ENCODE measurements around the gene KRAS.

Gene KRAS

GRCh38 chr12:25194722-25195055 lies 56.0 kb downstream of the KRAS start:
- no peak for DNase-seq

DNA sequence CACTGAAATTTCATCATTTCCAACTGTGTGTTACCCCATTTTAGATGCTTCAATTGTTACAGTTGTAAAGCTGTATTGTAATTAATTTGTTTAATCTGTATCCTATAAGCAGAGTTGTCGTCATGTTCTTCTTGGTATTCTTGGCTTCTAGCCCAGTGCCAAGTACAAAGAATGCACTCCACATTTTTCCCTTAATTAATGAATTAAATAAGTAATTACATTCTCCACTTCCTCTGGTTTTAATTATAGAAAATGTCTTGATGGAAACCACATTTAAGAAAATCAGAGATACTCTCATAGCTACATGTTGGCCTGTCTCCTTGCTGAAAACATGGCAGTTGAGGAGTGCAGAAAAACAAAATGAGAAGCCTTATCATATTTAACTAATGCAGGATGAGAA lies 56.5 kb downstream of the KRAS start:
- no peak for DNase-seq

DNA sequence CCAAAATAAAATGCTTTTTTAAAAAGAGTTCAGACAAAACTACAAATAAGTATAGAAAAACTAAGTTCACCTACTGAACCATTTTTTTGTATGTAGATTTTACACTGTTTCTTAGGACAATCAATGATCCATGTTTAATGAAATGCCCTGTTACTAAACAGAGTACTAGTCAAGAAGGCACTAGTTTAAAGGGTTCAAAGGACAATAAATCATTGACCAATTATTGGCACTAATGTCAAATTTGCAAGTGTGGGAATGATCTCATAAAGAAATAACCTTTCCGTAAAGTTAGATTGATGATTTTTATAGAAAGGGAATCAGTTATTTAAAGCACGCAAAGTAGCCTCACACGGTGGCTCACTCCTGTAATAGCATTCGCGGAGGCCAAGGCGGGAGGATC lies 59.9 kb downstream of the KRAS start:
- no peak for DNase-seq

DNA sequence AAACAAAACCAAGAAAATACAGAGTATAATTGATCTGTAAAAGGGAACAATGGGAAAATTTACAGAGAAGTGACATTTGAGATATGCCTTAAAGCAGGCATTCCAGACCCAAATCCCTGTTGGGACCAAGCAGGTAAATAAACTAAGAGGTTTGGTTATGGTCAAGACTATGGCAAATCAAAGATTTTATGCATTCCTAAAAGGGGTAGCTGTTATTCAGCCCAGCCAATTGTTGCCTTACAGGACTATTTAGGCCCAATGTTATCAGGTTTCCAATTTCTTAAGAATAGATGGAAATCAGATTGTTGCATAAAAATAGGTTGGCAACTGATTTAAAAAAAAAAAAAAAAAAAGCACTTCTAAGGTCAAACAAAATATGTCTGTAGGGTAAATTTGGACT lies 61.1 kb downstream of the KRAS start:
- no peak for DNase-seq

DNA sequence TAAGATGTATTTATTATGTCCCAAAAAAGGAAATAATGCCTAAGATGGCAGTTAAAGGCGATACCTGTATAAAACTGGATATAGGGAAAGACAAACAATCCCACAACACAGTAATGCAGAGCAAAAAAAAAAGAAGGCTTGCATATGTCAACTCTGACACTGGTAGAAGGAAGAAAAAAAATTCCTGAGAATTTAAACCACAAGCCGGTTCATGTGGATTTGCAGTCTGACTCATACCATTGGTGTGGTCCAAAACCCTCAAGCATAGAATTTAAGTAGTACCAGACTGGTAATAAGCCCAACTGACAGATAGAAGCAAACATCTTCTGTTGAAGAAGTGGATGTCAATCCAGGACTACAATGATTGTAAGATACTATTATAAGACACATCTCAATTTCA lies 62.9 kb downstream of the KRAS start:
- DNase-seq: no peak

DNA sequence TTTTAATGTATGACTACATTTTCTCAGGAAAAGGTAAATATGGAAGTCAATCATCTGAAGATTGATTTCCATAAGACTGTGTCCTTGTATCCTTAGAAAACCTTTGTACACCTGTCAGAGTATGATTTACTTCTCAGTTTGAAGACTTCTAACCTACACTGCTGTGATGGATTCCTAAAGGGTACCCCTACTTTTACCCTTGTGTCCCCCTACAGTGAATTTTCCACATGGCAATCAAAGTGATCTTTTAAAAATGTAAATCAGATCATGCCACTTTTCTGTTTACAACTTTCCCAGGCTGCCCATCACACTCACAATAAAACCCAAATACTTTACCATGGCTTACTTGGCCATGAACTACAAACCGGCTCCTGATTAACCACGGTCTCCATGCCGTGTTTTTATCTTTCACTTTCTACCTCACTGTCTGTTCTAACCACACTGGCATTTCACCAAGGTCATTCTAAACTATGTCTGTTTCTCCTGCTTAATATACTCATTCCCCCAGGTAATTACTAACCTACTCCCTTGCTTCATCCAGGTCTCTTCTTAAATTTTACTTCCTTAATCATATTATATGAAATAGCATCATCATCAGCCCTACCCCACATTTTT lies 63.8 kb downstream of the KRAS start:
- no peak for DNase-seq

DNA sequence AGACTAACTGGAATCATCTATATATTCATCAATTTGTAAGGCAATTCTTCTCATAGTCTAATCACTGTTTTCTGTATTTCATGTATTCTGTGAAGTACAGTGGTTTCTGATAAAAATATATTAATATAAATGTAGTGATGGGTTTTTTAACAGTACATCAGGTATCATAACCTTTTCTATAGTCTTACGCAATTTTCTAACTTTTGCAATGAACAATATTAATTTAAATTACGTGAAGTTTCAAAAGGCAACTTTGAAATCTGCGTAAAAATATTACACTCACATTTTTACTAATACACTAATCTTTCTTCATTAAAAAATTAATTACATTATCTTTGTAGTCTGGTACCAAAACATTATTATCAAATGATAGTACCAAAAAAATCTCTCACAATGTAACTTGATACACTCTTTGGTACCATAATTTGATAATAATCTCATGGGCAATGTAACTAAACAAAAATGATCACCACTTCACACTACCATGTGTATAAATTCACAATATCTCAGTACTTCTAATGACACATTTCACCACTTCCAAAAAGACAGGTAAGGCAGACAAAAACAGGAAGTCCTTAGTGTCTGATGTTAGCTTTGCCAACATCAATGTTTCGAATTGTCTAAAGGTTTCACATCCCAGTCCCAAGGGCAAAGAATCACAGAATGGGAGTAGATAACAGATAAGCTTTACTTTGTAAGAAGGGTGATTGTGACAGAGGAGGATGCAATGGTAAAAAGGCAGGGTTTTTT lies 64.5 kb downstream of the KRAS start:
- DNase-seq: no peak

- DNase-seq: no peak
Measured at GRCh38 chr12:25184132-25184531, 66.6 kb downstream of the KRAS start.

DNA sequence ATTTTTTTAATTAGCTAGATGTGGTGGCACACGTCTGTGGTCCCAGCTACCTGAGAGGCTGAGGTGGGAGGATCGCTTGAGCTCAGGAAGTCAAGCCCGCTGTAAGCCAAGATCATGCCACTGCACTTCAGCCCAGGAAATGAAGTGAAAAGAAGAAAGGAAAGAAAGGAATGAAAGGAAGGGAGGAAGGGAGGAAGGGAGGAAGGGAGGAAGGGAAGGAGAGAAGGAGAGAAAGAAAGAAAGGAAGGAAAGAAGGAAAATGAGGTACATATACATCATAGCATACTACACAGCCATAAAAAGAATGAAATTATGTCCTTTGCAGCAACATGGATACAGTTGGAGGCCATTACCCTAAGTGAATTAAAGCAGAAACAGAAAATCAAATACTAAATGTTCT lies 68.0 kb downstream of the KRAS start:
- DNase-seq: no peak

GRCh38 chr12:25162866-25163265 lies 87.9 kb downstream of the KRAS start:
- no peak for DNase-seq

DNA sequence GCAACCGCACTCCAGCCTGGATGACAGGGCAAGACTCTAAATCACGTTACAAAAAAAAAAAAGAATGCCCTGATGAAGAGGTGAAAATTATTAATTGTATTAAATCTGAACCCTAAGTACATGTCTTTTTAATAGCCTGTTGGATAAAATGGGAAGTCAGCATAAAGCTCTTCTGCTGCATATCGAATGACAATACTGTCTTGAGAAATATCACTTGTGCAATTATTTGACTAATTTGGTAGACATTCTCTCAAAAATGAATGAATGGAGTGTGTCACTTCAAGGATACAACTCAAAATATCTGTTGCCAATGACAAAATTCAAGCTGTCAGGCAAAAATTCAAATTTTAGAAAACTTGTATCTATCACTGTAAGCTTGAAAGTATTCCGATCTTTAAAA lies 94.7 kb downstream of the KRAS start:
- no peak for DNase-seq

- no peak for DNase-seq
Measured at GRCh38 chr12:25155022-25155576, 95.6 kb downstream of the KRAS start.

Measured in activated T-cell treated with anti-CD3 and anti-CD28 coated beads for 4 hours (primary cell).